Glomerular endothelial cell (primary cell): ENCODE data around the gene ATF6B. TPM values are rescaled to one million over a fixed set of nuclear protein-coding genes. Genes with fewer than 3 reads are reported as not detected.
"Not testable (repeated sequence)": the region's sequence is repeated elsewhere in the genome, so short reads cannot be mapped to it uniquely, and the experiment has no call there.

Source experiments
- DNase-seq: peaks from one replicate; pipeline ENCODE4 v3.0.0-alpha.2; 2011; ENCODE audit warnings: low read depth, low spot score; ENCODE audit errors: extremely low read depth
- total RNA-seq: library from RNA; depleted of rRNA; stranded (reverse); fragments of >200 nt; gene quantifications from 2 replicates; pipeline ENCODE4 v1.2.3, GENCODE V29; 2015

Gene ATF6B
- total RNA-seq, 1 donor from 2014 or later: 87.6 TPM

- DNase-seq: no peak
Observed at GRCh38 chr6:32084780-32085179, 43.3 kb downstream of the ATF6B start.

- DNase-seq: no peak
Observed at GRCh38 chr6:32083812-32084768, 44.0 kb downstream of the ATF6B start.

- DNase-seq: no peak
Observed at GRCh38 chr6:32082935-32083334, 45.1 kb downstream of the ATF6B start.

- DNase-seq: no peak
Observed at GRCh38 chr6:32082478-32082877, 45.6 kb downstream of the ATF6B start.

GRCh38 chr6:32081168-32081990 is 46.7 kb downstream of the ATF6B start:
- DNase-seq: no peak

GRCh38 chr6:32079566-32080290 is 48.3 kb downstream of the ATF6B start:
- DNase-seq: no peak

GRCh38 chr6:32076321-32076809 is 51.7 kb downstream of the ATF6B start:
- no peak for DNase-seq

GRCh38 chr6:32075781-32076180 is 52.3 kb downstream of the ATF6B start:
- DNase-seq: no peak

- DNase-seq: no peak
Observed at GRCh38 chr6:32074996-32075532, 53.0 kb downstream of the ATF6B start.

- DNase-seq: no peak
Observed at GRCh38 chr6:32073613-32074012, 54.4 kb downstream of the ATF6B start.

- DNase-seq: no peak
Observed at GRCh38 chr6:32073101-32073500, 54.9 kb downstream of the ATF6B start.

GRCh38 chr6:32070814-32071543 is 57.1 kb downstream of the ATF6B start:
- DNase-seq: no peak

GRCh38 chr6:32069878-32070515 is 58.0 kb downstream of the ATF6B start:
- no peak for DNase-seq

GRCh38 chr6:32069460-32069859 is 58.6 kb downstream of the ATF6B start:
- DNase-seq: no peak

- no peak for DNase-seq
Observed at GRCh38 chr6:32068867-32069266, 59.2 kb downstream of the ATF6B start.

- DNase-seq: not testable (repeated sequence)
Observed at GRCh38 chr6:32068315-32068714, 59.7 kb downstream of the ATF6B start.

GRCh38 chr6:32067521-32067920 is 60.5 kb downstream of the ATF6B start:
- not testable (repeated sequence) for DNase-seq
